HG03571 (cell line): Measurements from ENCODE around the gene RNF187.
"Not testable (repeated sequence)": the region's sequence is repeated elsewhere in the genome, so short reads cannot be mapped to it uniquely, and the experiment has no call there.

Source experiments
- ATAC-seq: cut with Tn5 transposase; IDR thresholded peaks from one replicate; pipeline ENCODE4 v1.9.1; 2021; ENCODE audit not compliant: unreplicated experiment

RNF187 gene

DNA sequence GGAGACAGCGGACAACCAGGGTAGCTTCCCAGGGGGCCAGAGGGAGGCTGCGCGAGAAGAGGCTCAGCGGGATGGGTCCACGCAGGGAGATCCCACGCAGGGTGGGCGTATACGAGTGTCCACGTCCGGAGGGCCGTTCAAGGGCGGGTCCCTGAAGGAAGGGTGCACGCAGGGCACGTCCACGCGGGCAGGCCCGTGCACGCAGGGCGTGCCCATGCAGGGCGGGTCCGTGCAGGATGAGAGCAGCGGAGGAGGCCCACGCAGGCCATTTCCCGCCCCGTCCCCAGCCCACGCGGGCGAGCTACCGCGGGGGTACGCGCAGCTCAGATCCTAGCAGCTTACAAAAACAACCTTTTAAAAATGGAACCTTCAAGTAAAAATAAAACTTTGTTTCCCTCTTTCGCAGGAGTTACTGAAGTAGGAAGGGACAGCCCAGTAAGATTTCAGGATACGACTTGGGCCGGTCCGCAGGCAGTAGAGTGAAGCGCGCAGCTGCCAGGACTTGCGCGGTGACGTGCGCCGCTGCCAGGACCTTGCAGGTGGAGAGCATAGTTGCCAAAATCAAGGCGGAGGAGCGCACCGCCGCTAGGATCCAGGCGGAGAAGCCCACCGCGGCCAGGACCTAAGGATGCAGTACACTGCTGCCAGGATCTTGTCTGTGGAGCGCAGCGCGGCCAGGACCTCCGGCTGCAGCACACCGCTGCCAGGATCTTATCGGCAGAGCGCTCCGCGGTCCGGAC lies 416 bp upstream of the RNF187 start:
- ATAC-seq = peak; percentile 59

DNA sequence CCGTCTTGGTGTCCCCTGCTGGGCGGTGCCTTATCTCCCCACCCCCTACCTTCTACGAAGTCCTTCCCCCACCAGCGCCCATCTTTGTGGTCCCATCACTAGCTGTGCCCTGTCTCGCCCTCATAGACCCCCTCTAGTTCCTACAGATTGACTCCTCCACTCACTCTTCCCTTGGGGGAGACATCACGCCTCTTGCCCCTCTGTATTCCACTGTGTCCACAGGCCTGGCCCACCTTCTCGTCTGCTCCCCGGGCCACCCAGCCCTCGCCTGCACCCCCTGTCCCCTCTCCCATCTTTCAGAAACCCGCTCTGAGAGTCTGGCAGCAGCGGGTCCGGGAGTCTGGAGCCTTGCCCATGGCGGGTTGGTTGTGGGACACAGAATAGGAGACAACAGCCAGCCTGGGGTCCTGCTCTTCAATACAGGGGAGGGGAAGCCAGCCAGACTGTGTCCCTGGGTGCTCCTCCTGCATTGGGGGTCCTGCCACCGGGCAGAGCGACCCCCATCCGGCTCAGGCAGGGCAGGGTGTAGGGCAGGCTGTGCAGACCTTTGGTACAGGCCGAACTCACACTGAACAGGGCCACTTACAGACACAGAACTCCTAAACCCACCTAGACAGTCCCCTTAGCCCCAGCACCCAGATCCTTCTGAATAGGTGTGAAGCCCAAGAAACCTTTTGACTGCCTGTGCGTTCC lies 1.1 kb downstream of the RNF187 start:
- no peak for ATAC-seq

GRCh38 chr1:228488818-228489674 lies 1.9 kb downstream of the RNF187 start:
- ATAC-seq = no peak

DNA sequence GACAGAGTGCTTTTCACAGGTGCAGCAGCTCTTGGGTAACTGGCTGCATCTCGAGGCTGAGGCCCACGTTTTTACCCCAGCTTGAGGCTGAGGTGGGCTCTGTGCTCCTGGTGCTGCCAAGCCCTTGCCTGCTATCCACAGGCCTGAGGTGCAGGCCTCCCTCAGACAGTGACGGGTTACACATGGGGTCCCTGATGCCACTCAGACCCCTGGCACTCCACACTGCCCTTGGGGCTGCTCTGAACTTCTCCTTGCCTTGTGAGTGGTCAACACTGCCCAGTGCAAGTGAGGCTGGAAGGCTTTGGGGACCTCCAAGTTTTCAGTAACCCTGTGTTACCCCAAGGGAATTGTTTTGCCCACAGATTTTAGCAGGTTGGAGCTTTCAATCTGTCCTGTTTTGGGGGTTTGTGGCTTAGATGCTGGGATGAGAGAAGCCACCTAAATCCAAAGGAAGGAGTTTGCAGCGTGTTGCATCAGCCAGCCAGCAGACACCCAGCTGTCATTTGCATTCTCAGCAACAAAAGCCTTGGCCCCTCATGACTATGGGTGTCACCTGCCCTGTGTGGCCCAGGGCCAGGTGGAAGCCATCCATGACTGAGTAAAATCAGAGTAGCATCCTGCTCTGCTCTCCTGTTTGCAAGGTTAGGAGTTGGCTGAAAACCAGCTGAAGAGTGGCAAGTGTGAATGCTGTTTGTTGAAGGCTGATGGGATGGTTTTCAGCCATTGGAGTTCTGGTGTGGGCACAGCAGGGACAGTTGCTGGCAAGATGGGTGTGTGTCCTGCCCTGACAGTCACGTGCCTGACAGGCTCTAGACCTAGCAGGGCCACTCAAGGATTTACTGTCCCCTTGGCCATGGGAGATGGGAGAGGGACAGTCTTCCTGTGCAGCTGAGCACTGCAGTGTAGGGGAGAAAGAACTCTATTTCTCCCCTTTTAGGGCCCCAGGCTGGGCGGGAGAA lies 3.2 kb downstream of the RNF187 start:
- ATAC-seq = no peak

- ATAC-seq = no peak
Observed at GRCh38 chr1:228493141-228494043, 6.2 kb downstream of the RNF187 start.

DNA sequence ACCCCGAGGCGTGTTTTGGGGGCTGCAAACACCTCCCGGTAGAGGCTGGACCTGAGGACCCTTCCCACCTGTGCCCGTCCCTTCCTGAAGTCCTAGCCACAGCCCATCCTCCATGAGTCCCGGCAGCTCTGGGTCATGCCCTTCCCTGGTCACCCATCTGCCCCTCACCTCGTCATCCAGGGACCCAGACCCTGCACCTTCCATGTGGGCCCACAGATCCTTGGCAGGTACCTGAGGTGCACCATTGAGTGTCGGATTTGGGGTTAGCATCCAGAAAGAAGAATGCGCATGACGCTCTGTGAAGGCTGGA lies 6.8 kb downstream of the RNF187 start:
- no peak for ATAC-seq

DNA sequence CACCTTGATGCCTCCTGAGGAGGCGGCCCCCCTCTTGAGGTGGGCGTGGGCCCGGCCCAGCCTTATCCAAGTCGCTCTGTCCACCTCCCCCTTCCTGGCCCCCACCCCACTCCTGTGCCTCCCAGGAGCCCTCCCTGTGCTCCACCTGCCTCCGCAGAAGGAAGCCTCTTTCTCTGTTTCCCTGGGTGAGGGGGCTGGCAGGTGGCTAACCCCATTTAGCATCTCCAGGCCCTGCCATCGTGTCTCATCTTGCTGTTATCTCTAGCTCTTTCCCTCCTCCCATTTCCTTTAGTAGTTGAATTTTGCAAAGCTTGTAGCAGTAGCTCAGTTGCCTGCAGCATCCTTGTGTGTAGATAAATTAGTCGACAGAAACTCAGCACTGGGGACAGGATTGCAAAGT lies 7.2 kb downstream of the RNF187 start:
- ATAC-seq = no peak

DNA sequence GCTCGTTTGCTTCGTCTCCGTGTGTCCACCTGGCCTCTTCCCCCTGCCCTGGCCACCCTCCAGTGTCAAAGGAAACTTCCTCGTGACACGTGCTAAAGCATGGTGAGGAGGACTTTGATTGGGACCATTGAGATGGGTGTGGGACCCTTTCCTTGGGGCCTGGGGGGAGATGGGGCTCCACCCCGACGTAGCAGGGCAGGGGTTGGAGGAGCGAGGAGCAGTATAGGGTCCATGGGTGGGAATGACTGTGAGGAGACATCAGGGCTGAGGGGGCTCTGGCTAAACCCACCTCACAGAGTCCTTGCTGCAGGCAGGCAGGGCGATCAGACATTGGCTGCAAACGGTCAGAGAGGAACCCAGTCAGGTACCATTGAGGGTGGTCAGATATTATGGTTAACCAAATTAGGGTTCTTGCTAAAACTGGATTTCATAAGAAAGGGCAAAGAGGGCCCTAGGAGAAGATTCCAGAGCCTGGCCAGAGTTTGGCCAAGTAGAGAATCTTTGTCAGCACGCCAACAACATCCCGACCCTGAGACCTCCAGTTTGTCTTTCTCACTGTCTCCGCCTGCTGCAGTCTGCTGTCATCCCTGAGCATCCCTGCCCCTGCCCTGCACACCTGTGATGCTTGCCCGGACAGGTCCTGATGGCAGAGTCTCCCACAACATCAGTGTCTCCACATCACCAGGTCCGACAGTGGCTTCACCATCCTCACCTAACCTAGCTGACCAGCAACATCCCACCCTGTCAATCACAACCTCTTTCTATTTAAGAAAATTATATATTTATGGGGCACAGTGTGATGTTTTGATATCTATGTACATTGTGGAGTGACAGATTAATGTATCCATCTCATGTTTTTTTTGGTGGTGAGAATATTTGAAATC lies 8.0 kb downstream of the RNF187 start:
- no peak for ATAC-seq

- no peak for ATAC-seq
Observed at GRCh38 chr1:228496084-228496483, 8.9 kb downstream of the RNF187 start.

DNA sequence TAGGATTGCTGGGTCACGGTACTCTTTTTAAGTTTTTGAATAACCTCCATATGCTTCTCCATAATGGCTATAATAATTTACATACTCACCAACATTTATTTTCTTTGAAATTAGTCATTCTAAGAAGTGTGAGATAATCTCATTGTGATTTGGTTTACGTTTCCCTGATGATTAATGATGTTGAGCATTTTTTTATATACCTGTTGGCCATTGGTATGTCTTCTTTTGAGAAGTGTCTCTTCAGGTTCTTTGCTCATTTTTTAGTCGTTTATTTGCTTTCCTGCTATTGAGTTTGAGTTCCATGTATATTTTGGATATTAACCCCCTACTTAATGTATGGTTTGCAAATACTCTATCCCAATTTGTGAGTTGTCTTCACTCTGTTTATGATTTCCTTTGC lies 9.3 kb downstream of the RNF187 start:
- no peak for ATAC-seq

GRCh38 chr1:228497206-228497605 lies 10.0 kb downstream of the RNF187 start:
- no peak for ATAC-seq

DNA sequence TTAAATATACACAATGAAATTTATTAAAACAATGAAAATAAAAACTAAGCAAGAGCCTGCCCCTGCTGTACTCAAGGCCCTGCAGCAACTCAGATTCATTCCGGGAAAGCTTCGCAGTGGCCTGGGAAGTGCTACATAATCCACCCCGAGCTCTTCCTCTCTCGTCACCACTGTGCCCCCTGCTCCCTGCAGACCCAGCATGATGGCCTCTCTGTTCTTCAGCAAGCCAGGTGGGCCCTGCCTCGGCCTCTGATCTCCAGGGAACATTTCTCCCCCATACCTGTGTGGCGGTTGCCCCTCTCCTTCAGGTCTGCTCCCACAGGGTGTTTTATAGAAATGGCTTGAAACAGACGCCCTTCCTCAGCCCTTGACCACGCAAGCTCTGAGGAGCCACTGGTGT lies 10.6 kb downstream of the RNF187 start:
- ATAC-seq = no peak

DNA sequence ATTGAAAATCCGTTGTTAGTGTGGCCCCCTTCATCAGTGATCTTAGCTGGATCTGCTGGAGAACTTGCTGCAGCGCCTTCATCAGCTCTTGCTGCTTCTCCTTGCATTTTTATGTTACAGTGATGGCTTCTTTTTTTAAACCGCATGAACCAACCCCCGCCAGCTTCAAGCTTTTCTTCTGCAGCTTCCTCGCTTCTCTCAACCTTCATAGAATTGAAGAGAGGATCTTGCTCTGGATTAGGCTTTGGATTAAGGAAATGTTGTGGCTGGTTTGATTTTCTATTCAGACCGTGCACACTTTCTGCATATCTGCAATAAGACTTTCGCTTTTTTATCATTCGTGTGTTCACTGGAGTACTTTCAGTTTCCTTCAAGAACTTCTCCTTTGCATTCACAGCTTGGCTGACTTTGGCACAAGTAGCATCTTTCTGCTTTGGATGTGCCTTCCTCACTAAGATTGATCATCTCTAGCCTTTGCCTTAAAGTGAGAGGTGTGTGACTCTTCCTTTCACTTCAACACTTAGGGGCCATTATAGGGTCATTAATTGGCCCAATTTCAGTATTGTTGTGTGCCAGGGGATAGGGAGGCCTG lies 13.1 kb downstream of the RNF187 start:
- ATAC-seq = no peak

DNA sequence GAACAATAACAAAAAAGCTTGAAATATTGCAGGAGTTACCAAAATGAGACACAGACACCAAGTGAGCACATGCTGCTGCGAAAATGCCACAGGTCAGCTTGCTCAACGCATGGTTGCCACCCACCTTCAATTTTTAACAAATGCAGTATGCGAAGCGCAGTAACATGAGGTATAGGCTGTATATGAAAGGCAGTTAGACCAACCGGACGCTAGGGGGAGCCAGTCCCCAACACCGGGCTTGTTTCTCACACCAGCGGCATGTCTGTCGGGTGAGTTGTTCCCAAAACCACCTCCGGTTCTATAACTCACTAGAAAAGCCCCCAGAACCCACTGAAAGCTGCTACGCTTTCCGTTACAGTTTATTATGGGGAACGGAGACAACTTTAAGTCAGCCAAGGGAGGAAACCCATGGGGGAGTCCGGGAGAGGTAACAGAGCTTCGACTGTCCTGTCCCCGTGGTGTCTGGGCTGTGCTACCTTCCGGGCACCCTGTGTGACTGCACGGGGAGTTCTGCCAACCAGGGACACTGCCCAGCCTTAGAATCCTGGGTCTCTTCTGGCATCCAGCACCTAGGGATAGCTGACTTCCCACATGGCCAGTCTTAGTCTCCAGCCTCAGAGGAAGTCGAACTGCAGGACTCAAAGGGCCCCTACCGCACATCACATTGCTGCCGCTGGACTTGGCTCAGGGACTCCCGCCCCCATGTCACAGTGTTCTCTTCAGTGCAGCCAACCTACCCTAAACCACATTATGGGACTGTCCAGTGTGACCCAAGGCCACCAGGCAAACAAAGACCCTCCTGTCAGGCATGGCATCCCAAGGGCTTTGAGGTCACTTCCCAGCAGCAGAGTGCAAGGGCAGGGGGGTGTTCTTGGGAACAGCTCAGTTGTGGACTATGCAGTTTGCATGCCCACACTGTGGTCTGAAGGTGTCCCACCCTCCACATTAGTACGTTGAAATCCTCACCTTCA lies 14.0 kb downstream of the RNF187 start:
- ATAC-seq = peak; percentile 87

DNA sequence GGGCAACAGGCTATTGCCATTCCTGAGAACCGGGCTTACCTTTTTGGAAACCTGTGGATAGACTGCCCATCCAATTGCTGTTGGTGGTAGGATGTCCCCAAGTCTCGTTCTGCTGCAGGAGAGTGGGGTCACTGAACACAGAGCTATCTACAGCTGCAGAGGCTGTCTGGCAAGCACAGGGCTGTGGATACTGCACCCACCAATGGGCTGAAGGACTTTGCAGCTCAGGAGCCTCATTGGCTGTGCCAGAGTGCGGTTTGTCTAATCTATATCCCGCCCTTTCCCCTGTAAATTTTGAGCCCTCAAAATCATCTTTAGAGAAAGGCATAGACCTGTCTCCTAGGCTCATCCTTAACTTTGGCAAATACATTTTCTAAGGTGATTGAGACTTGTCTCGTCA lies 15.3 kb downstream of the RNF187 start:
- no peak for ATAC-seq

DNA sequence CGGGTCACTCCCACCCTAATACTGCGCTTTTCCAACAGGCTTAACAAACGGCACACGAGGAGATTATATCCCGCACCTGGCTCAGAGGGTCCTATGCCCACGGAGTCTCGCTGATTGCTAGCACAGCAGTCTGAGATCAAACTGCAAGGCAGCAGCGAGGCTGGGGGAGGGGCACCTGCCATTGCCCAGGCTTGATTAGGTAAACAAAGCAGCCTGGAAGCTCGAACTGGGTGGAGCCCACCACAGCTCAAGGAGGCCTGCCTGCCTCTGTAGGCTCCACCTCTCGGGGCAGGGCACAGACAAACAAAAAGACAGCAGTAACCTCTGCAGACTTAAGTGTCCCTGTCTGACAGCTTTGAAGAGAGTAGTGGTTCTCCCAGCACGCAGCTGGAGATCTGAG lies 18.8 kb downstream of the RNF187 start:
- not testable (repeated sequence) for ATAC-seq

GRCh38 chr1:228507961-228508652 lies 20.9 kb downstream of the RNF187 start:
- no peak for ATAC-seq
